ENCODE data around the gene URB1. TPM values are rescaled to one million over a fixed set of nuclear protein-coding genes. Genes with fewer than 3 reads are reported as not detected.
A peak's percentile ranks its signal among the peaks of the same experiment; 100 is the strongest.

The URB1 gene
- total and polyA plus RNA-seq, 4 experiments from 2014 or later, result 0.55 to 15.2 (median 8.6) TPM

GRCh38 chr21:32306021-32306780, 86.6 kb downstream of the URB1 start:
- no peaks in the 10 kb centered on the region for H3K9me3 ChIP-seq (ENCODE audit: control insufficient read depth in 1 of 2, low read length in 2 of 2)
- Mint-ChIP-seq H3K36me3 (peaks cover 4 to 8% of the 10 kb centered on the region in 2 donors), H3K27me3 (no peaks in the 10 kb centered on the region), H3K27ac (peak overlapping the region in 1 of 7 donors; percentile 29), H3K9me3 (no peaks in the 10 kb centered on the region), H3K4me3 (no peak overlapping the region), H3K4me1 (no peaks in the 10 kb centered on the region)
- H3K36me3 ChIP-seq (ENCODE audit: insufficient read depth, low read length), result no peaks in the 10 kb centered on the region
- CTCF ChIA-PET (ENCODE audit: partially characterized antibody), result no interaction called here
- intact Hi-C loops (cut with micrococcal nuclease), result no loop called here
- no peaks in the 10 kb centered on the region for H3K27me3 ChIP-seq (ENCODE audit: insufficient read depth, low read length)
- H3K27ac ChIP-seq (ENCODE audit: low read depth, low read length), result no peak overlapping the region
- H3K4me3 ChIP-seq (ENCODE audit: low read length in 2 of 2), result no peak overlapping the region
- DNase-seq, result no peak
- no peaks in the 10 kb centered on the region for H3K4me1 ChIP-seq (ENCODE audit: insufficient read depth, low read length)
- POLR2A ChIA-PET (ENCODE audit: partially characterized antibody), result no interaction called here

GRCh38 chr21:32304998-32305397, 87.8 kb downstream of the URB1 start:
- no peaks in the 10 kb centered on the region for H3K27me3 Mint-ChIP-seq
- CTCF ChIA-PET (ENCODE audit: partially characterized antibody), result no interaction called here
- H3K36me3 ChIP-seq (ENCODE audit: insufficient read depth, low read length), result no peaks in the 10 kb centered on the region
- peaks cover 4 to 5% of the 10 kb centered on the region in 2 donors for H3K36me3 Mint-ChIP-seq
- H3K4me3 Mint-ChIP-seq, result no peak overlapping the region
- H3K4me1 ChIP-seq (ENCODE audit: insufficient read depth, low read length), result no peaks in the 10 kb centered on the region
- no peak overlapping the region for H3K4me3 ChIP-seq (ENCODE audit: low read length in 2 of 2)
- POLR2A ChIA-PET (ENCODE audit: partially characterized antibody), result no interaction called here
- DNase-seq, result no peak
- no peak overlapping the region for H3K27ac Mint-ChIP-seq
- no peaks in the 10 kb centered on the region for H3K27me3 ChIP-seq (ENCODE audit: insufficient read depth, low read length)
- no peaks in the 10 kb centered on the region for H3K9me3 ChIP-seq (ENCODE audit: control insufficient read depth in 1 of 2, low read length in 2 of 2)
- intact Hi-C loops (cut with micrococcal nuclease), result no loop called here
- H3K27ac ChIP-seq (ENCODE audit: low read depth, low read length), result no peak overlapping the region
- no peaks in the 10 kb centered on the region for H3K4me1 Mint-ChIP-seq
- no peaks in the 10 kb centered on the region for H3K9me3 Mint-ChIP-seq

- Mint-ChIP-seq H3K4me3 (no peak overlapping the region), H3K36me3 (peaks cover 4 to 5% of the 10 kb centered on the region in 2 donors), H3K4me1 (no peaks in the 10 kb centered on the region), H3K27me3 (no peaks in the 10 kb centered on the region), H3K27ac (peak overlapping the region in 1 of 7 donors; percentile 42), H3K9me3 (no peaks in the 10 kb centered on the region)
- DNase-seq, result no peak
- H3K36me3 ChIP-seq (ENCODE audit: insufficient read depth, low read length), result no peaks in the 10 kb centered on the region
- no peaks in the 10 kb centered on the region for H3K9me3 ChIP-seq (ENCODE audit: control insufficient read depth in 1 of 2, low read length in 2 of 2)
- H3K4me1 ChIP-seq (ENCODE audit: insufficient read depth, low read length), result no peaks in the 10 kb centered on the region
- H3K4me3 ChIP-seq (ENCODE audit: low read length in 2 of 2), result no peak overlapping the region
- ChIA-PET POLR2A (ENCODE audit: partially characterized antibody) (no interaction called here), CTCF (ENCODE audit: partially characterized antibody) (no interaction called here)
- H3K27me3 ChIP-seq (ENCODE audit: insufficient read depth, low read length), result no peaks in the 10 kb centered on the region
- no peak overlapping the region for H3K27ac ChIP-seq (ENCODE audit: low read depth, low read length)
- intact Hi-C loops (cut with micrococcal nuclease), result no loop called here
Observed at GRCh38 chr21:32303385-32303784, 89.4 kb downstream of the URB1 start.

- no peaks in the 10 kb centered on the region for H3K4me1 ChIP-seq (ENCODE audit: insufficient read depth, low read length)
- Mint-ChIP-seq H3K9me3 (no peaks in the 10 kb centered on the region), H3K27ac (no peak overlapping the region), H3K4me1 (no peaks in the 10 kb centered on the region), H3K36me3 (peaks cover 4 to 5% of the 10 kb centered on the region in 2 donors), H3K27me3 (no peaks in the 10 kb centered on the region), H3K4me3 (no peak overlapping the region)
- H3K27ac ChIP-seq (ENCODE audit: low read depth, low read length), result no peak overlapping the region
- ChIA-PET POLR2A (ENCODE audit: partially characterized antibody) (no interaction called here), CTCF (ENCODE audit: partially characterized antibody) (no interaction called here)
- H3K9me3 ChIP-seq (ENCODE audit: control insufficient read depth in 1 of 2, low read length in 2 of 2), result no peaks in the 10 kb centered on the region
- no peaks in the 10 kb centered on the region for H3K36me3 ChIP-seq (ENCODE audit: insufficient read depth, low read length)
- H3K27me3 ChIP-seq (ENCODE audit: insufficient read depth, low read length), result no peaks in the 10 kb centered on the region
- intact Hi-C loops (cut with micrococcal nuclease), result no loop called here
- H3K4me3 ChIP-seq (ENCODE audit: low read length in 2 of 2), result no peak overlapping the region
- no peak for DNase-seq
Observed at GRCh38 chr21:32302560-32302959, 90.3 kb downstream of the URB1 start.

- no peaks in the 10 kb centered on the region for H3K27me3 ChIP-seq (ENCODE audit: insufficient read depth, low read length)
- intact Hi-C loops (cut with micrococcal nuclease), result no loop called here
- H3K27ac Mint-ChIP-seq, result no peak overlapping the region
- no peak for DNase-seq
- ChIA-PET CTCF (ENCODE audit: partially characterized antibody) (no interaction called here), POLR2A (ENCODE audit: partially characterized antibody) (no interaction called here)
- no peak overlapping the region for H3K27ac ChIP-seq (ENCODE audit: low read depth, low read length)
- H3K4me1 ChIP-seq (ENCODE audit: insufficient read depth, low read length), result no peaks in the 10 kb centered on the region
- no peak overlapping the region for H3K4me3 Mint-ChIP-seq
- H3K4me1 Mint-ChIP-seq, result no peaks in the 10 kb centered on the region
- H3K9me3 Mint-ChIP-seq, result no peaks in the 10 kb centered on the region
- H3K9me3 ChIP-seq (ENCODE audit: control insufficient read depth in 1 of 2, low read length in 2 of 2), result no peaks in the 10 kb centered on the region
- no peak overlapping the region for H3K4me3 ChIP-seq (ENCODE audit: low read length in 2 of 2)
- peaks cover 4% of the 10 kb centered on the region in 2 donors for H3K36me3 Mint-ChIP-seq
- no peaks in the 10 kb centered on the region for H3K27me3 Mint-ChIP-seq
- H3K36me3 ChIP-seq (ENCODE audit: insufficient read depth, low read length), result no peaks in the 10 kb centered on the region
Observed at GRCh38 chr21:32301596-32301995, 91.2 kb downstream of the URB1 start.

- H3K9me3 ChIP-seq (ENCODE audit: control insufficient read depth in 1 of 2, low read length in 2 of 2), result no peaks in the 10 kb centered on the region
- H3K9me3 Mint-ChIP-seq, result no peaks in the 10 kb centered on the region
- ChIA-PET CTCF (ENCODE audit: partially characterized antibody) (no interaction called here), POLR2A (ENCODE audit: partially characterized antibody) (no interaction called here)
- no peak for DNase-seq
- no peak overlapping the region for H3K4me3 ChIP-seq (ENCODE audit: low read length in 2 of 2)
- intact Hi-C loops (cut with micrococcal nuclease), result no loop called here
- H3K27ac Mint-ChIP-seq, result no peak overlapping the region
- H3K27me3 Mint-ChIP-seq, result no peaks in the 10 kb centered on the region
- H3K36me3 ChIP-seq (ENCODE audit: insufficient read depth, low read length), result no peaks in the 10 kb centered on the region
- no peak overlapping the region for H3K27ac ChIP-seq (ENCODE audit: low read depth, low read length)
- H3K4me1 ChIP-seq (ENCODE audit: insufficient read depth, low read length), result no peaks in the 10 kb centered on the region
- no peaks in the 10 kb centered on the region for H3K4me1 Mint-ChIP-seq
- no peak overlapping the region for H3K4me3 Mint-ChIP-seq
- no peaks in the 10 kb centered on the region for H3K27me3 ChIP-seq (ENCODE audit: insufficient read depth, low read length)
- H3K36me3 Mint-ChIP-seq, result peaks cover 3 to 4% of the 10 kb centered on the region in 2 donors
Observed at GRCh38 chr21:32300117-32300681, 92.6 kb downstream of the URB1 start.

- no peak overlapping the region for H3K27ac ChIP-seq (ENCODE audit: low read depth, low read length)
- no peaks in the 10 kb centered on the region for H3K9me3 ChIP-seq (ENCODE audit: control insufficient read depth in 1 of 2, low read length in 2 of 2)
- H3K4me3 ChIP-seq (ENCODE audit: low read length in 2 of 2), result no peak overlapping the region
- Mint-ChIP-seq H3K4me3 (no peak overlapping the region), H3K27me3 (no peaks in the 10 kb centered on the region), H3K36me3 (peaks cover 3 to 4% of the 10 kb centered on the region in 2 donors), H3K4me1 (no peaks in the 10 kb centered on the region), H3K27ac (no peak overlapping the region), H3K9me3 (no peaks in the 10 kb centered on the region)
- ChIA-PET POLR2A (ENCODE audit: partially characterized antibody) (no interaction called here), CTCF (ENCODE audit: partially characterized antibody) (no interaction called here)
- no peaks in the 10 kb centered on the region for H3K27me3 ChIP-seq (ENCODE audit: insufficient read depth, low read length)
- H3K4me1 ChIP-seq (ENCODE audit: insufficient read depth, low read length), result no peaks in the 10 kb centered on the region
- intact Hi-C loops (cut with micrococcal nuclease), result no loop called here
- DNase-seq, result no peak
- no peaks in the 10 kb centered on the region for H3K36me3 ChIP-seq (ENCODE audit: insufficient read depth, low read length)
Observed at GRCh38 chr21:32299695-32300094, 93.1 kb downstream of the URB1 start.
